ENCODE measurements around the gene SLC22A1. TPM values are rescaled to one million over a fixed set of nuclear protein-coding genes. Genes with fewer than 3 reads are reported as not detected.

Gene SLC22A1
- total RNA-seq, result not detected

- H3K4me1 ChIP-seq, result no peaks in the 10 kb centered on the region
- no peak for DNase-seq (ENCODE audit: low spot score in 2 of 2)
- no peaks in the 10 kb centered on the region for H3K36me3 ChIP-seq
- peak within 1 kb of the TSS in 1 of 2 donors; percentile 6 for H3K27ac ChIP-seq
- no peak for TF ChIP-seq CTCF (IDR thresholded peaks at IDR 0.05)
- H3K27me3 ChIP-seq, result no peaks in the 10 kb centered on the region
- no peak within 1 kb of the TSS for H3K4me3 ChIP-seq
- no peaks in the 10 kb centered on the region for H3K9me3 ChIP-seq
- intact Hi-C loops (cut with DNase I), result no loop called here
Measured at GRCh38 chr6:160121558-160121957, at the start of gene SLC22A1. Gene SLC22A1 (plus strand): TSS chr6:160121815. CDS start chr6:160121936, 121 bp downstream.

- intact Hi-C loops (cut with DNase I), result no loop called here
- Histone ChIP-seq H3K4me1 (no peaks in the 10 kb centered on the region), H3K4me3 (no peak overlapping the region), H3K9me3 (no peaks in the 10 kb centered on the region), H3K36me3 (peaks cover 78 to 81% of the 10 kb centered on the region in 2 donors), H3K27me3 (no peaks in the 10 kb centered on the region), H3K27ac (no peak overlapping the region)
- no peak for TF ChIP-seq CTCF (IDR thresholded peaks at IDR 0.05)
- no peak for DNase-seq (ENCODE audit: low spot score in 2 of 2)
Measured at GRCh38 chr6:160073272-160073671, 48.3 kb upstream of the SLC22A1 start.

- Histone ChIP-seq H3K27me3 (no peaks in the 10 kb centered on the region), H3K9me3 (no peaks in the 10 kb centered on the region), H3K27ac (no peak overlapping the region), H3K4me3 (no peak overlapping the region), H3K36me3 (peaks cover 80 to 81% of the 10 kb centered on the region in 2 donors), H3K4me1 (no peaks in the 10 kb centered on the region)
- no peak for TF ChIP-seq CTCF (IDR thresholded peaks at IDR 0.05)
- intact Hi-C loops (cut with DNase I), result no loop called here
- no peak for DNase-seq (ENCODE audit: low spot score in 2 of 2)
Measured at GRCh38 chr6:160076009-160076408, 45.6 kb upstream of the SLC22A1 start.

- Histone ChIP-seq H3K4me3 (no peak overlapping the region), H3K27me3 (no peaks in the 10 kb centered on the region), H3K36me3 (peaks cover 80 to 81% of the 10 kb centered on the region in 2 donors), H3K9me3 (no peaks in the 10 kb centered on the region), H3K4me1 (no peaks in the 10 kb centered on the region), H3K27ac (no peak overlapping the region)
- intact Hi-C loops (cut with DNase I), result no loop called here
- DNase-seq (ENCODE audit: low spot score in 2 of 2), result no peak
- TF ChIP-seq CTCF (IDR thresholded peaks at IDR 0.05), result no peak
Measured at GRCh38 chr6:160077024-160077423, 44.6 kb upstream of the SLC22A1 start.

GRCh38 chr6:160077526-160077925, 44.1 kb upstream of the SLC22A1 start:
- intact Hi-C loops (cut with DNase I), result no loop called here

More at GRCh38 chr6:160077526-160077925, 44.1 kb upstream of the SLC22A1 start:
- no peak for DNase-seq (ENCODE audit: low spot score in 2 of 2)
- no peak for TF ChIP-seq CTCF (IDR thresholded peaks at IDR 0.05)
- H3K9me3 ChIP-seq, result no peaks in the 10 kb centered on the region
- no peak overlapping the region for H3K27ac ChIP-seq
- peaks cover 80 to 81% of the 10 kb centered on the region in 2 donors for H3K36me3 ChIP-seq
- no peaks in the 10 kb centered on the region for H3K4me1 ChIP-seq
- H3K27me3 ChIP-seq, result no peaks in the 10 kb centered on the region
- H3K4me3 ChIP-seq, result no peak overlapping the region

Measured in ascending aorta (tissue), 2 donors.